WTC11 (cell line): Measurements from ENCODE around the gene LDLRAD3. TPM values are rescaled to one million over a fixed set of nuclear protein-coding genes. Genes with fewer than 3 reads are reported as not detected.

Experiments
- ATAC-seq: fragments of 200-7000 bp; cut with Tn5 transposase; 2 replicates; pipeline ENCODE4 v1.10.0; 2021; ENCODE audit warnings: mild to moderate bottlenecking, moderate library complexity
- CTCF ChIA-PET: fragments of 300-600 bp; sonication (Branson Sonifier 250); formaldehyde crosslinking; loops from one replicate; lab custom pipeline; 2021; ENCODE audit warnings: antibody characterized with exemption; lab: Charles Lee
- POLR2A ChIA-PET: fragments of 350-600 bp; sonication (Branson Sonifier 250); formaldehyde crosslinking; loops from one replicate; lab custom pipeline; 2021; ENCODE audit warnings: antibody characterized with exemption; lab: Charles Lee
- DNase-seq: peaks from one replicate; pipeline ENCODE4 v3.0.0; 2021; ENCODE audit warnings: low spot score
- H3K27ac Mint-ChIP-seq: 2 replicates; pipeline ENCODE4 v1.8.0; 2021; ENCODE audit warnings: mixed read lengths
- H3K27me3 Mint-ChIP-seq: 2 replicates; pipeline ENCODE4 v1.8.0; 2021; ENCODE audit warnings: low read depth, mild to moderate bottlenecking, moderate library complexity, mixed read lengths
- H3K36me3 Mint-ChIP-seq: 2 replicates; pipeline ENCODE4 v1.8.0; 2021; ENCODE audit warnings: mixed read lengths
- H3K4me1 Mint-ChIP-seq: 2 replicates; pipeline ENCODE4 v1.8.0; 2022; ENCODE audit warnings: mixed read lengths
- H3K4me3 Mint-ChIP-seq: 2 replicates; pipeline ENCODE4 v1.8.0; 2021; ENCODE audit warnings: mild to moderate bottlenecking, moderate library complexity, mixed read lengths
- H3K9me3 Mint-ChIP-seq: 2 replicates; pipeline ENCODE4 v1.8.0; 2021; ENCODE audit warnings: mixed read lengths
- AFF4 ChIP-seq: sonication (generic); formaldehyde crosslinking; IDR thresholded peaks from 2 replicates; pipeline ENCODE4 v1.8.1; 2023; ENCODE audit warnings: mild to moderate bottlenecking, missing genetic modification reagents, borderline replicate concordance
- E2F1 ChIP-seq: sonication (generic); formaldehyde crosslinking; IDR thresholded peaks from 2 replicates; pipeline ENCODE4 v1.8.0; 2022; ENCODE audit warnings: mild to moderate bottlenecking, missing genetic modification reagents
- ESRRA ChIP-seq: sonication (generic); formaldehyde crosslinking; IDR thresholded peaks from 2 replicates; pipeline ENCODE4 v1.8.1; 2022; ENCODE audit warnings: mild to moderate bottlenecking, missing genetic modification reagents, borderline replicate concordance
- NR3C1 ChIP-seq: sonication (generic); formaldehyde crosslinking; conservative IDR thresholded peaks from 2 replicates; pipeline ENCODE4 v1.8.1; 2023; ENCODE audit warnings: low read depth, mild to moderate bottlenecking, missing genetic modification reagents
- ZNF121 ChIP-seq: sonication (generic); formaldehyde crosslinking; IDR thresholded peaks from 2 replicates; pipeline ENCODE4 v1.8.0; 2023; ENCODE audit warnings: missing genetic modification reagents
- ZNF138 ChIP-seq: sonication (generic); formaldehyde crosslinking; conservative IDR thresholded peaks from 2 replicates; pipeline ENCODE4 v1.8.1; 2022; ENCODE audit warnings: mild to moderate bottlenecking, moderate library complexity, missing genetic modification reagents
- total RNA-seq: library from RNA; stranded (reverse); gene quantifications from 3 replicates; pipeline ENCODE4 v1.2.3, GENCODE V29; 2021
- TF ChIP-seq, protein P1 (sequence below): sonication (generic); formaldehyde crosslinking; IDR thresholded peaks from 2 replicates; pipeline ENCODE4 v1.8.1; 2022; ENCODE audit warnings: mild to moderate bottlenecking, missing genetic modification reagents, moderate library complexity, borderline replicate concordance
- TF ChIP-seq, protein P2 (sequence below): fragments of 250-450 bp; sonication (Bioruptor Pico); IDR thresholded peaks from 2 replicates; pipeline ENCODE4 v1.9.0; 2021; ENCODE audit warnings: mild to moderate bottlenecking
- TF ChIP-seq, protein P3 (sequence below): sonication (generic); formaldehyde crosslinking; IDR thresholded peaks from 2 replicates; pipeline ENCODE4 v1.8.0; 2023; ENCODE audit warnings: missing genetic modification reagents, mild to moderate bottlenecking, borderline replicate concordance

The LDLRAD3 gene
- total RNA-seq, 1 experiment from 2014 or later = 14.5 TPM

DNA sequence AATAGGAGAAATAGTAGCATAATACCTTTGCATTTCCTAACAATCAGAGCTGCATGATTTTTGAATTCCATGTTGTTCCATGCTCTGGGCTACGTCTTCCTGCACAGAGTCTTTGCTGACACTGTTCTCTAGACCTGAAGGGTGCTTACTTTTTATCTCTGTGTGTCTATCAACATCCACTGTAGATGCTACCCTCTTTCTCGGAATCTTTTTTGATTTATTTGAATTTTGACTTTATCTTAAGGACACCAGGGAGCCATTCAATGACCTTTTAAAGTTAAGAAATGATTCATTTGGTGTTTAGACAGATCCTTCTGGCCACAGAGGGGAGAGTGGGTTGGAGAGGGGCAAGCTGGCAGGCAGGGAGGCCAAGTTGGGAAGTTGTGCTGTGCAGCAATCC, 90.1 kb downstream of the LDLRAD3 start (continued):
- TF ChIP-seq AFF4 (CRISPR knock-in tag) = no peak
- TF ChIP-seq, protein P1, sequence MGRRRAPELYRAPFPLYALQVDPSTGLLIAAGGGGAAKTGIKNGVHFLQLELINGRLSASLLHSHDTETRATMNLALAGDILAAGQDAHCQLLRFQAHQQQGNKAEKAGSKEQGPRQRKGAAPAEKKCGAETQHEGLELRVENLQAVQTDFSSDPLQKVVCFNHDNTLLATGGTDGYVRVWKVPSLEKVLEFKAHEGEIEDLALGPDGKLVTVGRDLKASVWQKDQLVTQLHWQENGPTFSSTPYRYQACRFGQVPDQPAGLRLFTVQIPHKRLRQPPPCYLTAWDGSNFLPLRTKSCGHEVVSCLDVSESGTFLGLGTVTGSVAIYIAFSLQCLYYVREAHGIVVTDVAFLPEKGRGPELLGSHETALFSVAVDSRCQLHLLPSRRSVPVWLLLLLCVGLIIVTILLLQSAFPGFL = no peak
- TF ChIP-seq, protein P2, sequence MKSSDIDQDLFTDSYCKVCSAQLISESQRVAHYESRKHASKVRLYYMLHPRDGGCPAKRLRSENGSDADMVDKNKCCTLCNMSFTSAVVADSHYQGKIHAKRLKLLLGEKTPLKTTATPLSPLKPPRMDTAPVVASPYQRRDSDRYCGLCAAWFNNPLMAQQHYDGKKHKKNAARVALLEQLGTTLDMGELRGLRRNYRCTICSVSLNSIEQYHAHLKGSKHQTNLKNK (CRISPR knock-in tag) = no peak

DNA sequence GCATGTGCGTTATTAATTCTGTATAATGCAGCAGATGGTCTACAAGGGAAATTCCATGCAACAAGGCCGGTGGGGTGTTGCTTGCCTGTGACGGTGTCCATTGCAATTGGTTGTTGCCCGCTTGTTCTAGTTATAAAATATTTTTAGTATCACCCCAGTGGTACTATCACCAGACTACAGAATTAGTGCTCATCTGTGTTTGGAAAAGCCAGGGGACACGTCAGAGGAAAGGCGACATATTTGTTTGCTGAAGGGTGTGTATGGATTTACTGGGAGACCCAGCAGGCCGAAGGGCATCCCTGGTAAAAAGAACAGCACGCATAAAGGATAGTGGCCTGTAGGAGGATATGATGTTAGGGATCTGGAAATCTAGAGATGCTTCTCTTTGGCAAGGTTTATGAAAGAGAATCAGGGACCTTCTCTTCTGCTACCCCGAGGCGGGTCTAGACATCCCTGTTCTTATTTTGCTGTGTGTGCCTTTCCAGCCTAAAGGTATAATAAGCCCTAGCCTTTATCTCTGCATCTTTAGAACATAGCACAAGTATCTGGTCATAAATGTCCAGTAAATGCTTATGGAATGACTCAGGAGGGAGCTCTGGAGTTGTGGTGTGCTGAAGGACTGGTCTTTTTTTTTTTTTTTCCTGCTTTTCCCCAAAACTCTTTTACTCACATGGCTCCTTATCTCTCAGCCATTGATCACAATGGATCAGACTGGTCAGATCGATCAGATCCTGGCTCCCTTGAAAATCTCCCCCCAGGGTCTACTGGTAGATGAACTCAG, 90.9 kb downstream of the LDLRAD3 start:
- H3K4me1 Mint-ChIP-seq = peaks cover 28% of the 10 kb centered on the region

More for the DNA sequence above, 90.9 kb downstream of the LDLRAD3 start:
- POLR2A ChIA-PET = no interaction called here
- CTCF ChIA-PET = interaction anchor here (1.9 kb wide), 1 partner anchor 212 kb away, joined by 13 read pairs; no protein-coding TSS in a partner anchor
- peaks cover 4% of the 10 kb centered on the region; the same call in 1 of the 2 replicates for H3K9me3 Mint-ChIP-seq
- DNase-seq (no peak), ATAC-seq (no peak)
- no peak overlapping the region for H3K27ac Mint-ChIP-seq
- H3K27me3 Mint-ChIP-seq = no peaks in the 10 kb centered on the region
- peaks cover 4% of the 10 kb centered on the region; the same call in 1 of the 2 replicates for H3K36me3 Mint-ChIP-seq
- TF ChIP-seq E2F1 (CRISPR knock-in tag) = no peak
- TF ChIP-seq ZNF138 (CRISPR knock-in tag) = no peak
- TF ChIP-seq, protein P3, sequence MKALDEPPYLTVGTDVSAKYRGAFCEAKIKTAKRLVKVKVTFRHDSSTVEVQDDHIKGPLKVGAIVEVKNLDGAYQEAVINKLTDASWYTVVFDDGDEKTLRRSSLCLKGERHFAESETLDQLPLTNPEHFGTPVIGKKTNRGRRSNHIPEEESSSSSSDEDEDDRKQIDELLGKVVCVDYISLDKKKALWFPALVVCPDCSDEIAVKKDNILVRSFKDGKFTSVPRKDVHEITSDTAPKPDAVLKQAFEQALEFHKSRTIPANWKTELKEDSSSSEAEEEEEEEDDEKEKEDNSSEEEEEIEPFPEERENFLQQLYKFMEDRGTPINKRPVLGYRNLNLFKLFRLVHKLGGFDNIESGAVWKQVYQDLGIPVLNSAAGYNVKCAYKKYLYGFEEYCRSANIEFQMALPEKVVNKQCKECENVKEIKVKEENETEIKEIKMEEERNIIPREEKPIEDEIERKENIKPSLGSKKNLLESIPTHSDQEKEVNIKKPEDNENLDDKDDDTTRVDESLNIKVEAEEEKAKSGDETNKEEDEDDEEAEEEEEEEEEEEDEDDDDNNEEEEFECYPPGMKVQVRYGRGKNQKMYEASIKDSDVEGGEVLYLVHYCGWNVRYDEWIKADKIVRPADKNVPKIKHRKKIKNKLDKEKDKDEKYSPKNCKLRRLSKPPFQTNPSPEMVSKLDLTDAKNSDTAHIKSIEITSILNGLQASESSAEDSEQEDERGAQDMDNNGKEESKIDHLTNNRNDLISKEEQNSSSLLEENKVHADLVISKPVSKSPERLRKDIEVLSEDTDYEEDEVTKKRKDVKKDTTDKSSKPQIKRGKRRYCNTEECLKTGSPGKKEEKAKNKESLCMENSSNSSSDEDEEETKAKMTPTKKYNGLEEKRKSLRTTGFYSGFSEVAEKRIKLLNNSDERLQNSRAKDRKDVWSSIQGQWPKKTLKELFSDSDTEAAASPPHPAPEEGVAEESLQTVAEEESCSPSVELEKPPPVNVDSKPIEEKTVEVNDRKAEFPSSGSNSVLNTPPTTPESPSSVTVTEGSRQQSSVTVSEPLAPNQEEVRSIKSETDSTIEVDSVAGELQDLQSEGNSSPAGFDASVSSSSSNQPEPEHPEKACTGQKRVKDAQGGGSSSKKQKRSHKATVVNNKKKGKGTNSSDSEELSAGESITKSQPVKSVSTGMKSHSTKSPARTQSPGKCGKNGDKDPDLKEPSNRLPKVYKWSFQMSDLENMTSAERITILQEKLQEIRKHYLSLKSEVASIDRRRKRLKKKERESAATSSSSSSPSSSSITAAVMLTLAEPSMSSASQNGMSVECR = no peak
- TF ChIP-seq NR3C1 = no peak
- no peak for TF ChIP-seq ESRRA (CRISPR knock-in tag)
- TF ChIP-seq AFF4 (CRISPR knock-in tag) = no peak
- no peak for TF ChIP-seq ZNF121
- TF ChIP-seq, all 79 proteins: peak for 0
- no peak overlapping the region for H3K4me3 Mint-ChIP-seq
